ENCODE data around the gene INTS11.

The INTS11 gene

GRCh38 chr1:1270813-1271212, 53.6 kb downstream of the INTS11 start:
- no peak for TF ChIP-seq CTCF (IDR thresholded peaks at IDR 0.05; ENCODE audit: control extremely low read depth, extremely low read depth, low read depth, missing control alignments)
- ChIA-PET CTCF (interaction anchor here (1.1 to 2.2 kb wide), 4 partner anchors 9 to 239 kb away, joined by 3 to 11 read pairs (median 4); no protein-coding TSS in a partner anchor), POLR2A (no interaction called here)
- DNase-seq (ENCODE audit: extremely low spot score) = no peak

- ChIA-PET CTCF (no interaction called here), POLR2A (no interaction called here)
- no peak for DNase-seq (ENCODE audit: extremely low spot score)
- no peak for TF ChIP-seq CTCF (IDR thresholded peaks at IDR 0.05; ENCODE audit: control extremely low read depth, extremely low read depth, low read depth, missing control alignments)
Observed at GRCh38 chr1:1268284-1268682, 56.2 kb downstream of the INTS11 start.

GRCh38 chr1:1267488-1268283, 56.8 kb downstream of the INTS11 start:
- TF ChIP-seq CTCF (IDR thresholded peaks at IDR 0.05; ENCODE audit: control extremely low read depth, extremely low read depth, low read depth, missing control alignments) = no peak
- POLR2A ChIA-PET = no interaction called here
- DNase-seq (ENCODE audit: extremely low spot score) = no peak
- CTCF ChIA-PET = interaction anchor here (2.0 kb wide), 1 partner anchor 145 kb away, joined by 6 read pairs; no protein-coding TSS in a partner anchor

- POLR2A ChIA-PET = no interaction called here
- CTCF ChIA-PET = interaction anchor here (1.3 to 1.4 kb wide), 2 partner anchors 14 to 281 kb away, joined by 3 to 4 read pairs; no protein-coding TSS in a partner anchor
- DNase-seq (ENCODE audit: extremely low spot score) = no peak
- no peak for TF ChIP-seq CTCF (IDR thresholded peaks at IDR 0.05; ENCODE audit: control extremely low read depth, extremely low read depth, low read depth, missing control alignments)
Observed at GRCh38 chr1:1264868-1265272, 59.6 kb downstream of the INTS11 start.

- POLR2A ChIA-PET = no interaction called here
- CTCF ChIA-PET = interaction anchor here (1.1 to 1.4 kb wide), 3 partner anchors 13 to 280 kb away, joined by 3 to 4 read pairs (median 3); no protein-coding TSS in a partner anchor
- TF ChIP-seq CTCF (IDR thresholded peaks at IDR 0.05; ENCODE audit: control extremely low read depth, extremely low read depth, low read depth, missing control alignments) = no peak
- DNase-seq (ENCODE audit: extremely low spot score) = no peak
Observed at GRCh38 chr1:1264026-1264425, 60.4 kb downstream of the INTS11 start.

- ChIA-PET POLR2A (no interaction called here), CTCF (interaction anchor here (1.3 kb wide), 1 partner anchor 29 kb away, joined by 3 read pairs; no protein-coding TSS in a partner anchor)
- no peak for TF ChIP-seq CTCF (IDR thresholded peaks at IDR 0.05; ENCODE audit: control extremely low read depth, extremely low read depth, low read depth, missing control alignments)
- no peak for DNase-seq (ENCODE audit: extremely low spot score)
Observed at GRCh38 chr1:1262758-1263157, 61.7 kb downstream of the INTS11 start.
